DMS153 treated with DMSO at 0.1 percent for 48 hours (cell line): ENCODE measurements around the gene ARHGEF7.
"Not testable (repeated sequence)": the region's sequence is repeated elsewhere in the genome, so short reads cannot be mapped to it uniquely, and the experiment has no call there.

Experiments
- DNase-seq: peaks from one replicate; lab custom pipeline; 2025; ENCODE audit not compliant: unreplicated experiment; lab: John Stamatoyannopoulos, UW

The ARHGEF7 gene

DNA sequence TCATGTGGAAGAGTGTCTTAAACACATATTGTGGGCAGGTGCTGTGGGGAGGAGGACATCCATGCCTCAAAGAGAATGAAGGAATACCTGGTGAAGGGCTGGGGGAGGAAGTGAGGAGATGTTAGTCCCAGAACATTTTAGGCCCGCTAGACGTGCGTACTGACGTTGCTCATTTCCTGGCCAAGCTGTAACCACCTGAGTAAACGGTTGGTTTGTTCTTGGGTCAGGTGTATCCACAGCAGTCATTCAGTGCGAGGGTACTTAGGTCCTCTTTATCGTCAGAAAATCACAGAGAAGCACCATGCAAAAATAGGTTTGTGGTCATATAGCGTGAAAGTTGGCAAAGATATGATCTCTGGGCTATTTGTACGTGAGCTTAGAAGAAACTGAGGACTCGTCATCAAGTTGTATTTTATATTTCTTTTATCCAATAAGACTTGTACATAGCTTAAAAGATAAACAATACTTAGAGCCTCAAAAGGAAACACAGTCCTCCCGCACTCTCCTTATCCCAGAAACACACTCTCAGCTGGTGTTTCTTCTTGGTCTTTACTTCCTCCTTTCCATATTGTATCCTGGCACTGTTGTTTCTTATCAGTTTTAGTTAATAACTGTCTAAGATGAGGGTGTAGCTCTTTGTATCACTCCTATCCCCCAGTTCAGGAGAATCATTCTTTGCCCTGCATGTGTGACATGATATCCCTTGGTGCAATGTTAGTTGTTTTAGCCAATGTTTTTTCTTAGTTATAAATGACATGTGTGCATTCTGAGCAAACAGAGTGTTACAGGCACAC is 52.0 kb downstream of the ARHGEF7 start:
- DNase-seq: no peak

DNA sequence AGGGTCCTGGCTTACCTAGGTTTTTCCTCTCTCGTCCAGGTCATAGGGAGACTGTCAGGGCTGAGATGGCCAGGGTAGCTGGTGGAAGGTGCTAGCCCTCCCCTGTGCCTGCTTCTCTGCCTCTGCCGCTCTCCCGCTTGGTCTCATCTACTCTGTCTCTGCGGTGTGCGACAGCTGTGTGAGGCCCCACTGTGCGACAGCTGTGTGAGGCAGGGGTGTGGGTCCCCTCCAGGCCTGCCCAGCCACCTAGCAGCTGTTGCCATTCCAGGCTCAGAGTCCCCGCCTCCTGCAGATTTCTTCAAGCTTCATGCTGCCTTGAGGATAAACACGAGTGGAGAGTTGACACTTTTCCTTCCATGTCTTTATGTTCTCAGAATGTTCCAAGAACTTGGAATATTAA is 53.0 kb downstream of the ARHGEF7 start:
- no peak for DNase-seq

DNA sequence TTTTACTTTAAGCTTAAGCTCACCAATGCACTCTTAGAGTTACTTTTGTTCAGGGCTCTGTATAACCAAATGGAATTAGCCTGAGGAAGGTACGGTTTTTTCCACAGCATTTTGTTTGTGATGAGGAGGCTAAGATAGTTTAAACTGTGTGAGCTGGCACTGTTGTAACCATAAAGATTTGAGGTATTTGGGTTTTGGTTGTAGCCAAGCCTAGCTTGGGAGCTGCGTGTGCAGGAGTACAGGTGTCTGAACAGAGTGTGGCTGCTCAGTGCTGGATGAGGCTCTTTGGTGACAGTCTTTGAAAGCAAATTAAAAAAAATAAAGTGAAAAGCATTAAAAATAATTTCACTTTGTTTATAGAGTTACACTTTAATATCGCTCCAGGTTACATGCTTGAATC is 56.0 kb downstream of the ARHGEF7 start:
- DNase-seq: no peak

DNA sequence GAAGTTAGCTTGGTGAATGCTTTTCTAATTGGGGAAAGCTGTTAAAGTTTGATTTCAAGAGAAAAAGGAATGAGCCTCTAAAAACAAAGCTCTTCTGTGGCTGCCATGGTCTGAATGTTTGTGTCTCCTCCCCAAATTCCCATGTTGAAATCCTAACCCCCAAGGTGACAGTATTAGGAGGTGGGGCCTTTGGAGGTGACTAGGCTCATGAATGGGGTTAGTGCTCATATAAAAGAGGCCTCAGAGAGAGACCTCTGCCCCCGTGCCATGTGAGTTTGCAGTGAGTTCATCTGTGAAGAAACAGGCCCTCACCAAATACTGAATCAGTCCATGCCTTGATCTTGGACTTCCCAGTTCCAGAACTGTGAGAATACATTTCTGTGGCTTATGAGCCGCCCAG is 56.5 kb downstream of the ARHGEF7 start:
- no peak for DNase-seq

DNA sequence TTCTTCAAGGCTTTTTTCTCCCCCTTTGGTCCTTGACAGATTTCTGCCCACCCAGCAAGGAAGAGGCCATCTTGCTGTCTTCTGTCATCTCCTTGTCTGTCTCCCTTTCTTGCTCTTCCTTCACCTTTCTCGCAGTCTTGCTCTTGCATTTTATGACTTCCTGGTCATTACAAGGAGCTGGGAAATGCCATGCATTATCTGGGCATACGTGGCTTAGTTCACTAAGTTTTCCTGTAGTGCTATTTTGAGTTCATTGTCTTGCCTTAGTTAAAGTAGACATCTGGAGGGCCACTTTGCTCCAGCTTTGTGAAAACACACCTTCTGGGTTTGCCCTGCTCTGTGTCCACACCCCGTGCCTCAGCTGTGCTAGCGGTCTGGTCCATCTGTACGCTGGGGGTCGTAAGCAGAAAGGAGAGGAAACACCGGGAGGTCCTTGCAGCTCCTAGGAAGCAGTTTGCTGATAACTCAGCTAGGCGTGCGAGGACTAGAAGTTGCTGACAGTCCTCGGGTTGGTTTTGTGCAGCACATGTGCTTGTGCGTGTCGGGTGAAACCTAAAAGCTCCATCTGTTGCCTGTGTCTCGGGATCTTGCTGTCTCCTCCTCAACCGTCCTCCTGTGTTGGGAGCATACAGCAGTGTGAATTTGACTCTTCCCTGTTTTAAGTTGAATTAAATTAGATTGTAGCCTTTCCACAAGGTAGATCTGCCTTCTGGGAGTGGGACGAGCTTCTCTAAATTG is 59.4 kb downstream of the ARHGEF7 start:
- DNase-seq: no peak

DNA sequence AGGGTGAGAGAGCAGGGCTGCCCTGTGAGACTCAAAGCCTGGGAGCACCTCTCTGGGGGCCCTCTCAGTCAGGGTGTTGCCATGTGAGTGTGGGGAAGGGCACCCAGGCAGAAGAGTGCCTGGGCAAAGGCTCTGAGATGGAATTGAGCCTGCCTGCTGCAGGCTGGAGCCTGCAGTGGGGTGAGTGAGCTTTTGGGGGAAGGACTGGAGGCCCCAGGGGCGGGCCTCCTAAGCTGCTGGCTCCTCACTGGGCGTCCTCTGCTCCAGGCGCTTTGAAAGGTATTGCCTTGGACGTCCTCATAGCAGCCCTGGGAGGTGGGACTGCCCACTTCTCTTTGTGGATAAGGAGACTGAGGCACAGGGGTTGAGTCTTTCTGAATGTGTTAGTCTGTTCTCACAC is 60.3 kb downstream of the ARHGEF7 start:
- no peak for DNase-seq

DNA sequence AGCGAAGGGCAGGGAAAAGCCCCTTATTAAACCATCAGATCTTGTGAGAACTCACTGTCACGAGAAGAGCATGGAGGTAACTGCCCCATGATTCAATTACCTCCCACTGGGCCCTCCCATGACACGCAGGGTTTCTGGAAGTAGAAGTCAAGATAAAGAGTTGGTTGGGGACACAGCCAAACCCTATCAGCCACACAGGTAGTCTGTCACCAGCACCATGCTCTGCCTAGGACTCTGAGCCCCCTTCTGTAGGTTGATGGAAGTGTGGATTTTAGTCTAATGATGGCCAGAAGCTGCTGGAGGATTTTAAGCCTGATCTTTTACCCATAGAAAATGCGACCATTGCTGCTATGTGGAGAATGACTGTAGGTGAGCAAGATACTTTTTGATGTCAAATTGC is 60.8 kb downstream of the ARHGEF7 start:
- no peak for DNase-seq

DNA sequence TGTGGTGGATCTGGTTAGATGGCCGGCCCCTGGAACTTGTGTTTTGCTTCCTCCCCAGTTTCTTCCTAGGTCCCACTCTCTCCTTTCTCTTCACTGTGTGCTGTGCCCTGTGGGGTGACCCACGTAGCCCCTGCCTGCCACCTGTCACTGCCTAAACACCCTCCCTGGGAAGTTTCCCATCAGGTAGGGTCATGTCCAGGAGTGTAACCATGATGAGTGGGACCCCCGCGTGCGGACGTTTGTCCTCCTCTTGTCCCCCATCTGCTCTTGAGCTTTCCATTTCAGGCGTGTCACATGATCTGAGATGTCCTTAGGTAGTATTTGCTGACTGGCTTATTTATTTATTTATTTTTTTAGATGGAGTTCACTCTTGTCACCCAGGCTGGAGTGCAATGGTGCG is 61.3 kb downstream of the ARHGEF7 start:
- DNase-seq: no peak

DNA sequence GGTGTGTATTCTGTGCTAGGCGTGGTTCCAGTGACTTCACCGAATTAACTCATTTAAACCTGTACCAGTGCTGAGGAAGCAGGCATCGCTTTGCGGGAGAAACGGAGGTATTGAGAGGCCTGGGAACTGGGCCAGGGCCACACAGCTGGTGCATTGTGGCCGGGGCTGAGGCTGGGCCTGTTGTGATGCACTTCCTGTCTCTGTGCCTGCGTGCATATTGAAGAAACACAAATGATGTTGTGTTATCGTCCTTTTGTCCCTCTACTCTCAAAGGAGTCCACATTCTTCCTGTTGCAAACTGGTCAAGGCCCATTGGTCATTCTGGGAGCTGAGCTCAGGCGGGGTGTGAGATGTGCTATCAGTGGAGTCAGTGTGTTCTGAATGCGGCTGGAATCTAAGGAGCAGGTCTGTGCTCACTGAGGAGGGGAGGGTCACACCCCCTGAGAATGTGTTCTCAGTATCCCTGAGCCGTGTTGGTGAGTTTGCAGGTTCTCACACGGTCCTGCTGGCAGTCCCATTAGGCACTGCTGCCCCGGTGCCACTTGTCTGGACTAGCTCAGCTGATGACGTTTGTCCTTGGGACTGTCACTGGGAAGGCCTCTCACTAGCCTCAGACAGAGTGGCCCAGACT is 62.1 kb downstream of the ARHGEF7 start:
- peak; percentile 20 for DNase-seq

DNA sequence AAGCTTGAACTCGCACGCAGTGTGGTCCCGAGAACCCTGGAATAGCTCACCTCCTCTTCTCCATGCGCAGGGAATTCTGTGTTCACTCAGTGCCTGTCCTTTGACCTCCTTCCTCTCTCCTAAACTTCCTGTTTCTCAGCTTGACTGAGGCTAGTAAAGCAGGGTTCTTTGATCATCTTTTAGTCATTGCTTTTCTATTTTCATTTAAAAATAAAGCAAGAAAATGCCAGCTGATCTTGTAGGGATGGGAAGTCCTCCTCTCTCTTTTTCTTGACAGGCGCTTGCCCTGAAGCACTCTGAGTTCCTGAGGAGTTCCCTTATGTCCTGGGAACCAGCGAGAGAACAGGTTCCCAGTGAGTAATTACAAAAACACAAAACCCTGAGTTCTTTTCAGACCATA is 62.8 kb downstream of the ARHGEF7 start:
- DNase-seq: no peak

DNA sequence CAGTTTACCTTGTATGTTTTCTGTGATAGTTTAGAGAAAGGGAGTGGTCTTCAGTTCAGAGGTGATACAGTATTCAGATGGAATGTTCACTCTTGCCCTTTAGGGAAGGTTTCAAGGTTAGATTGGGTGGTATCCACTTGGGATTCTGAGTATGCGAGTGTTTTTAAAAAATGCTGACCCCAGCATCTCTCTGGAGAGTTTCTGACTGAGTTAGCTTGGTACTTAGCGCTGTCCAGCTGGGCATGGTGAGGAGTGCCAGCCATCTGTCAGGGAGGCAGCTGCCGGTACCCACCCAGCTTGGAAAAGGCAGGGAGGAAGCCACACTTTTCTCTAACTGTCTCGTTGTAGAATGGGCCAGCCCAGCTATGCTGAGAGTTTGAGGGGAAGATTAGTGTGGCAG is 63.3 kb downstream of the ARHGEF7 start:
- no peak for DNase-seq

DNA sequence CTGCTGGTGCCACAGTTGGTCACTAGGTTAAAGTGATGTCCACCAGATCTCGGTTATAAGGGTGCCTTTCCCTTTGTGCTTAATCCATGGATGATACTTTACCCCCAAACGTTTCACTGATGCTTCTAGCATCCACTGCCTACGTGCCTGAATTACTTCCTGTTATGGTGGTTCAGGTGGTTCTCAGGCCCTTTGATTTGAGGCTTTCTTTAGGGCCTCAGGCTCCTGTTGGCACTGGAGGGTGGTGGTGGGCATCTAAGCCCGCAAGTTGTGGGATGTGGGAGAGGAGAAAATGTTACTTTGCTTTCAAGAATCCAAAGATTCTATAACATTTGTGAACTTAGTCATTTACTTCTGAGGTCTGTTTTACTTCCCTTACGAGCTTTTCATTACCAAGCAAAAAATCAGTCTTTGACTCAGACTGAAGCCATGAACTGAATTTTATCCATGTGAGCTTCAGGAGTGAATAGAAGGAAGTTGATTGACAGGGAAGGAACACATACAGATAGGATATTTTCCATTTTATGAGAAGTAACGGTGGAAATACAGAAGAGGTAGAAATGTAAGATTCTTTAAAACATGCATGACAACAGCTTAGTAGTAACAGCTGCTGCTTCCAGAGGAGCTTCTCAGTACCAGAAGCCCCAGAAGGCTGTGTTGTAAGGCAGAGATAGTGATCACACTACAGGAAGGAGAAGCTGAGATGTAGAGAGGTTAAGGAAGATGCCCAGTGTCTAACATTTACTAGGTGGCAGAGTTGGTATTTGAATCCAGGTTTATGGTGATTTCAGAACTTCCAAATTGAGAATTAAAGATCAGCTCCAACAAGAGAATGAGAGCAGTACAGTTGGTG is 65.0 kb downstream of the ARHGEF7 start:
- DNase-seq: no peak

DNA sequence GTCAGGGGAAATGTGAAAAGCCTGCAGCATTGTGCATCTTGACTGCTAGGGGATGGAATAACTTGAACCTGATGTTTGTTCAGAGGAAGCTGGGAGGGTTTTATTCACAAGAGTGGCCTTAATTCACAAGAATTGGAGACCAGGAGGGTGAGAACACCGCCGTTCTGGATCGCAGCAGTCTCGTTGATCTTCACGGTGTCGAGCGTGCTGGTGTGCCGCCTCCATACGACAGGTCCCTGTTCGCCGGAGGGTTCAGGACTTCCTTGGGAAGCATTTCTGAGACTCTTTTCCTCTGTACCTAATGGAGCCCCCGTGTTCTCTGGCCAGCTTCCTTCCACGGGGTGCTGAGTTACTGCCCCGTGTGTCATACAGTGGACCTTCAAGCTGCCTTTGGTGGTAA is 66.9 kb downstream of the ARHGEF7 start:
- no peak for DNase-seq

DNA sequence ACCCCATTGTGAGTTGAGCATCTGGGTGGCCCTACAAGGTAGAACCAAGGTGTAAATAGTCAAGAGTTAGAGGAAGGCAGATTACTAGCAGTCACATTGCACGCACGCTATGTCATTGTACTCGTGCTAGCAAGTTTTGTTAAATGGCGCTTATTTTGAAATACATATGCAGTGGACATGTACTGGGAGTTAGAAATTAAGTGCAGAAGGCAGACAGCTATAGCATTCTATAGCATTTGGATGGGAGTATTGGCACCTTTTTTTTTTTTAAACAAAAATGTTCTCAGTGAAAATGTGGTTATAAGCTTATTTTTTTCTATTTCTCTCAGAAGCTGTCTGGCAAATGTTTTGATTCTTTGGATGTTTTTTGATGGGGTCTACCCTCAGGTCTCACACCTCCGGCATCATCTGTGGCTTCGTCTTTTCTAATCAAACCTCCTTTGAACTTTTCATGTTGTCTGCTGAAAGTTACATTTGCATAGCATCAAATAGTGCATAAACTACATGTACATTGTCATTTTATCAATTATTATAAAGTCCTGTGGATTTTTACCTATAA is 68.1 kb downstream of the ARHGEF7 start:
- no peak for DNase-seq

DNA sequence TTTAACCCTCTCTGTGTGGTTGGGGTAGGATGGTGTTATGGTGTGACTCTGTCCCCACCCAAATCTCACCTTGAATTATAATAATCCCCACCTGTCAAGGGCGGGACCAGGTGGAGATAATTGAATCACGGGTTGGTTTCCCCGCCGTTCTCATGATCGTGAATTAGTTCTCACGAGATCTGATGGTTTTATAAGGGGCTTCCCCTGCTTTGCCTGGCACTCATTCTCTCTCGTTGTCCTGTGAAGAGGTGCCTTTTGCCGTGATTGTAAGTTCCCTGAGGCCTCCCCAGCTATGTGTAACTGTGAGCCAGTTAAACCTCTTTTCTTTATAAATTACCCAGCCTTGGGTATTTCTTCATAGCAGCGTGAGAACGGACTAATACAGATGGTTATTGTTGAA is 68.8 kb downstream of the ARHGEF7 start:
- DNase-seq: no peak

DNA sequence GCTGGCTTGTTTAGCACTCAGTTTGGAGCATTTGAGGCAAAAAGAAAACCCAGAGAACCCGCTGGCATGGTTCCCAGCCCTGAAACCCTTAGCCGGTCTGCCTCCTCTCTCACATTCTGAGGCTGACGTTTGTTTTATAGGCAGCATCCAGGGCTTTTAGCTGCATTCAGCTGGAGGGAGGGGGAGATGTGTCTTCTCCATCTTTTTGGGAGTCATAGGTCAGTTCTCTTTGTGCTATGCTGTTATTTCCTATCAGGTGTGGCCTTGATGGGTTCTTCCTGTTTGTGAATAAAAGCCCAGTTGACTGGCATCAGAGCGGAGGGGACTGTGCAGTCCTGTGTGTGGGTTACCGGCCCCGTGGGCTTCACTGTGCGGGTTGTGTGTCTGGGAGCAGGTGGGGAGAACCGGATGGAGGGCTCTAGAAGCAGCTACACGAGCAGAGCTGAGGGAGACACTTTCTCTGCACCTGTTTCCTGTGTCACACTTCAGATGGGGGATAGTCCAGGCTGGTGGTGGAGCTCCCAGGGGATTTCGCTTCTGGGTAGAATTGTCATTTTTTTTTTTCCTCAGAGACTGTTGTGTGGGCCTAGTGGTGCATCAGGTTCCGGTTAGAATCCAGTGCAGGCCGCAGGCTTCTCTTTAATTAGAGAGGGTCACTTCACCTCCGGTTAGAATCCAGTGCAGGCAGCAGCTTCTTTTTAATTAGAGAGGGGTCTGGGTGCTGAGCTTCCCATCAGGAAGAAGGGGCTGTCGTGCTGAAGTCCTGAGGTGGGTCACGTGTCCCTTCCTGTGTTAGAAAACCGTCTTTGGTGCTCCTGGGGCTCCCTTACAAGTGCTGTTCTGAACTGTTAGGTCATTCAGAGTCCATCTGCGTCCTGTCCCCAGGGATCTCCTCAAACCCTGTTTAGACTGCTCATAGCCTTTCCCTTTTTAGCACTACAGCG is 69.6 kb downstream of the ARHGEF7 start:
- DNase-seq: peak; percentile 57

DNA sequence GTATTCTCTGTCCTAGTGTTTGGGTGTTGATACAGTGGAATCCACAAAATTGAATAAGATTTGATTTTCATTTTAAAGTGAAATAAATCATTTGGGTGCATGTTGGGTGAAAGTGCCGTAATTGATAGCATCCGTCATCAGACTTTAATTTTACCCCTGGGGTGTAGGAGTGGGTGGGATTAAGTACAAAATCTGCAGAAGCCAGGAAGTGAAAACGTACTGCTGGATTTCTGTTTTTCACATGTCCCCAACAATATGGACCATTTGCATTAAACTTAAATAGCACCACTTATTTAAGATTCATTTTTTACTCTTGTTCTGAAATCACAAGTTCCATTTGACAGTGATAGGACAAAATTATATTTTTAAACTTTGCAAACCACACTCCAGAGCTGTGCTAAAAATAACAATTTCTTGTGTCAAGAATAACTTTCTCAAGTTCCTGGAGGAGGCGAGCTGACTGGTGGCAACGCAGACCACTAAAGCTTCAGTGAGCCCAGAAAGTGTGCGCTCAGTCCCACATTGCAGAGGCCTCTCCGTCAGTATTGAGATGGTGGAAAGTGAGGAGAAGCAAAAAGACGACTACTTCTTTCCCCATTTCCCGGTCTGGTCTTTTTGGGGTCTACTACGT is 71.3 kb downstream of the ARHGEF7 start:
- DNase-seq: no peak

DNA sequence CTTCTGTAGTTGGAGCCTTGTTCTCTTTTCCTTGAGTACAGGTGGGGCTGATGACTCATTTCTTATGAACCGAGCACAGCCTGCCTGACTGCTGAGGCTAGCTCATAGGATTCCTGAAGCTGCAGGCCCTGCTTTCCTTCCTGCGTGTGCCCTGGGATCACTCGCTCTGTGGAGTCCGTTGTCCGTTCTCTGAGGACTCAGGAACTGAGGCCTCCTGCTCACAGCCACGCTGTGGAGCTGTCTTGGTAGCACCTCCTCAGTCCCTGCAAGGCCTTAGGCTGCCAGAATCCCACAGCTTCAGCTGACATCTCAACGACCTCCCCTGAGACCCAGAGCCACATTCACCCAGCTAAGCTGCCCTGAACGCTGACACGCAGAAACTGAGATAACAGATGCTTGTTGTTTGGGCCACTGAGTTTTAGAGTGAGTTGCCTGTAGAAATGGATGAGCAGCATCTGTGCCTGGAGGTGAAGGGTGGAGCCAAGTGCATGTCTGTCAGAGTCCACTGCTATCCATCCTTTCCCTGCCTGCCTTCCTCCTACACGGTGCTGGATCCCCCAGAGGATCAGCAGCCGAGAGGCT is 72.9 kb downstream of the ARHGEF7 start:
- DNase-seq: no peak

DNA sequence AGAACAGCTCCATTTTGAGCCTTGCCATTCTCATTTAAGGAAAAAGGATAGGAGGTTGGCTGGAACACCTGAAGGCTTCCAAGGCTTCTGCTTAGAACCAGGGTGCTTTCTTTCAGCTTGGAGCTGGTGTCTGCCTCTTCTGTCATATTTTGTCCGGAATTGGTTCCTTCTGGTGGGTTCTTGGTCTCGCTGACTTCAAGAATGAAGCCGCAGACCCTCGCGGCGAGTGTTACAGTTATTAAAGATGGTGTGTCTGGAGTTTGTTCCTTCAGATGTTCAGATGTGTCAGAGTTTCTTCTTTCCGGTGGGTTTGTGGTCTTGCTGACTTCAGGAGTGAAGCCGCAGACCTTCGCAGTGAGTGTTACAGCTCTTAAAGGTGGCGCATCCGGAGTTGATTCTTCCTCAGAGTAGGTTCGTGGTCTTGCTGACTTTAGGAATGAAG is 74.0 kb downstream of the ARHGEF7 start:
- DNase-seq: not testable (repeated sequence)
